Heart left ventricle (tissue), 16 donors: Measurements from ENCODE around the gene TXLNG. TPM values are rescaled to one million over a fixed set of nuclear protein-coding genes. Genes with fewer than 3 reads are reported as not detected.
"Not testable (repeated sequence)": the region's sequence is repeated elsewhere in the genome, so short reads cannot be mapped to it uniquely, and the experiment has no call there.

Experiments used
- ATAC-seq, 4 donors: fragments of 200-7000 bp; cut with Tn5 transposase; one replicate each; pipeline ENCODE4 v1.9.1; 2020 to 2022; ENCODE audit warnings: moderate library complexity in 4 of 4, mild to moderate bottlenecking in 3 of 4, moderate number of reproducible peaks in 1 of 4
- DNase-seq, 5 donors: peaks; one replicate each; pipeline ENCODE4 v3.0.0-alpha.2; 2020
- H3K27ac ChIP-seq, 12 donors: fragments of 200-600 bp; sonication (generic) in 4 of 12; one replicate each; pipeline versions ENCODE4 v1.5.0 to v1.8.0; 2016 to 2022; ENCODE audit warnings: mild to moderate bottlenecking in 2 of 12
- H3K27me3 ChIP-seq, 9 donors: fragments of 200-600 bp; sonication (generic) in 2 of 9; one replicate each; pipeline versions ENCODE4 v1.5.1 to v1.8.0; 2016 to 2022; ENCODE audit warnings: mild to moderate bottlenecking in 3 of 9
- H3K36me3 ChIP-seq, 9 donors: fragments of 200-600 bp; sonication (generic) in 2 of 9; one replicate each; pipeline versions ENCODE4 v1.5.0 to v1.8.0; 2018 to 2022; ENCODE audit warnings: mild to moderate bottlenecking in 2 of 9
- H3K4me1 ChIP-seq, 12 donors: fragments of 200-600 bp; sonication (generic) in 4 of 12; one replicate each; pipeline versions ENCODE4 v1.5.0 to v1.8.0; 2016 to 2022; ENCODE audit warnings: mild to moderate bottlenecking in 3 of 12
- H3K4me3 ChIP-seq, 12 donors: fragments of 200-600 bp; sonication (generic) in 4 of 12; one replicate each; pipeline versions ENCODE4 v1.5.0 to v1.8.0; 2017 to 2022; ENCODE audit warnings: mild to moderate bottlenecking in 9 of 12, moderate library complexity in 4 of 12
- H3K9me3 ChIP-seq, 12 donors: fragments of 200-600 bp; sonication (generic) in 4 of 12; one replicate each; pipeline versions ENCODE4 v1.5.0 to v1.8.0; 2016 to 2022; ENCODE audit warnings: mild to moderate bottlenecking in 1 of 12
- POLR2A ChIP-seq, 2 donors: fragments of 450-650 bp; IDR thresholded peaks; one replicate each; pipeline ENCODE4 v1.6.1; 2017; ENCODE audit warnings: antibody characterized with exemption in 2 of 2, mild to moderate bottlenecking in 2 of 2, moderate library complexity in 2 of 2
- WGBS, 4 donors: extraction: QIAGEN DNeasy Blood & Tissue Kit in 2 of 4; methylation state at CpG; one replicate each; pipeline versions ENCODE4 v1.1.5 to v1.1.7; 2013 to 2018; 5-methylcytosine and 5-hydroxymethylcytosine counted together
- intact Hi-C, 10 donors: fragments of 100-400 bp; cut with DNase I; formaldehyde crosslinking; loops; one replicate each; pipeline versions ENCODE4 v1.11.1 to v1.14.2; 2022
- polyA plus RNA-seq, 2 donors: library from polyadenylated mRNA; stranded (reverse); fragments of 200-250 nt; gene quantifications; one replicate each; pipeline ENCODE4 v1.2.3, GENCODE V29; 2013
- total RNA-seq, 9 donors: library from RNA; depleted of rRNA in 2 of 9; stranded (reverse); fragments of >200 nt in 2 of 9; fragmentation: NEBNext Ultra II Directional in 3 of 9; extraction: Animal tissue kit (Norgen Biotek cat#: 25700) in 3 of 9; gene quantifications; one replicate each; pipeline versions ENCODE4 v1.1.0 to v1.2.4, GENCODE V29; 2016 to 2023
- TF ChIP-seq, protein P1 (sequence below), 12 donors: fragments of 200-600 bp; sonication (generic) in 4 of 12; IDR thresholded peaks; one replicate each; pipeline versions ENCODE4 v1.5.0 to v1.8.0; 2018 to 2022; ENCODE audit warnings: antibody characterized with exemption in 12 of 12, mild to moderate bottlenecking in 5 of 12
- donor health status: ischemic (EF 13 %, LVEDD 7.1; RV severe dilation, severe dysfunction).
- donor health status: healthy with polysubstance abuse.
- donor health status: DM: no; HTN: yes; CAD: no.
- donor health status: DM: no; HTN: no; CAD: no.
- donor health status: ischemic (EF 25% LVEDD 6.9; RV normal size, moderate dysfunction).
- donor health status: ischemic (EF 25% LVEDD 5.7; RV mildly dilated, moderate dysfunction).
- donor health status: healthy.
- donor health status: DM: yes; HTN: yes; CAD: no.
- donor health status: ischemic (EF 35%, LVEDD 5.7; RV mildly dilated, moderate dysfunction).
- donor health status: nonischemic (EF 11% LVEDD 7.7; RV severe dilation, severe dysfunction).
- donor health status: DM: yes; HTN: yes; CAD: no.
- donor health status: PGD.
- donor health status: ischemic (EF 29% LVEDD 5.4; RV normal size, mild dysfunction).
- donor health status: nonischemic (EF 23%, LVEDD 6.1; RV moderate dilation, normal function).

TXLNG gene
- total and polyA plus RNA-seq, 11 donors, result 3.0 to 8.1 (median 6.2) TPM

DNA sequence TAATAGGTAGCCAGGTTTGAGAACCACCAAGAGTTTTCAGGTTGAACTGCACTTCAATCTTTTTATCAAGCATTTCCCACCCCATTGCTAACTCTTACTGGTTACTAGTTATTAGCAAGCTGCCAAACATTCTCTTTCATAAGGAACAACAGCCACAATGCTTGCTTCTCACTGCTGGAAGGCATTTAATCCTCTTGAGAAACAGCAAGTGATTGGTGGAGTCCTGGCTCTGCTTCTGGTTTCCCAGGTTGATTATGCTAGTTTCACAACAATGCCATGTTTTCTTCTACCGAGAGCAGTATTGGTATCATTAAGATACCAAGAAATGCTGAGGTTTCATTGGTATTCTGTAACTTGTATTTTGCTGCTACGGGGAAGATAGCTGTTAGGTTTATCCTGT is 32.2 kb upstream of the TXLNG start:
- intact Hi-C loops, result no loop called here
- Histone ChIP-seq H3K4me3 (no peak overlapping the region), H3K9me3 (no peaks in the 10 kb centered on the region), H3K27me3 (no peaks in the 10 kb centered on the region), H3K4me1 (no peaks in the 10 kb centered on the region), H3K36me3 (peaks cover 0 to 66% (median 51%) of the 10 kb centered on the region in 9 donors), H3K27ac (no peak overlapping the region)
- 95 to 100% (median 97%) methylated on average over 2 of the region's 2 CpGs for WGBS, 4 donors
- TF ChIP-seq, protein P1, sequence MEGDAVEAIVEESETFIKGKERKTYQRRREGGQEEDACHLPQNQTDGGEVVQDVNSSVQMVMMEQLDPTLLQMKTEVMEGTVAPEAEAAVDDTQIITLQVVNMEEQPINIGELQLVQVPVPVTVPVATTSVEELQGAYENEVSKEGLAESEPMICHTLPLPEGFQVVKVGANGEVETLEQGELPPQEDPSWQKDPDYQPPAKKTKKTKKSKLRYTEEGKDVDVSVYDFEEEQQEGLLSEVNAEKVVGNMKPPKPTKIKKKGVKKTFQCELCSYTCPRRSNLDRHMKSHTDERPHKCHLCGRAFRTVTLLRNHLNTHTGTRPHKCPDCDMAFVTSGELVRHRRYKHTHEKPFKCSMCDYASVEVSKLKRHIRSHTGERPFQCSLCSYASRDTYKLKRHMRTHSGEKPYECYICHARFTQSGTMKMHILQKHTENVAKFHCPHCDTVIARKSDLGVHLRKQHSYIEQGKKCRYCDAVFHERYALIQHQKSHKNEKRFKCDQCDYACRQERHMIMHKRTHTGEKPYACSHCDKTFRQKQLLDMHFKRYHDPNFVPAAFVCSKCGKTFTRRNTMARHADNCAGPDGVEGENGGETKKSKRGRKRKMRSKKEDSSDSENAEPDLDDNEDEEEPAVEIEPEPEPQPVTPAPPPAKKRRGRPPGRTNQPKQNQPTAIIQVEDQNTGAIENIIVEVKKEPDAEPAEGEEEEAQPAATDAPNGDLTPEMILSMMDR (IDR thresholded peaks at IDR 0.05), result no peak
- TF ChIP-seq POLR2A (IDR thresholded peaks at IDR 0.05), result no peak
- no peak for DNase-seq
- no peak for ATAC-seq

DNA sequence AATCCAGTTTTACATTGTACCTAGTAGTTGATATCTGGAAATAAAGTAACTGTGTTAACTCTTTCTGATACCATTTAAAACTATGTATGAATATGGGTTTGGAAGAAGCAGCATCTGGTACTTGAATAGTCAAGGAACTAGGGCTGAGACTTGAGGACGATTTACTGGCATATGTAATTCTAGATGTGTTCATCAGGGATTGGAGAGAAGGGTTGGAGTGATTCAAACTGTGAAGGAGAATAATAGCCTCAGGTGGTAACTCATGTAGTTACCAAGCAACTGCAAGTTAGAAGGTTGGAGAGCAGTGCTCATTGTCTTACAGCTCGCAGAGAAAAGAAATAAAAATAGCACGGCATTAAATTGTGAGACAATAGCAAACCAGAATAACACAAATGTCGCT is 29.5 kb upstream of the TXLNG start:
- Histone ChIP-seq H3K9me3 (no peaks in the 10 kb centered on the region), H3K4me1 (no peaks in the 10 kb centered on the region), H3K4me3 (no peak overlapping the region), H3K27ac (no peak overlapping the region), H3K27me3 (no peaks in the 10 kb centered on the region), H3K36me3 (peaks cover 0 to 78% (median 54%) of the 10 kb centered on the region in 9 donors)
- WGBS, 4 donors, result 90 to 94% (median 93%) methylated on average over 4 of the region's 4 CpGs
- no peak for ATAC-seq
- intact Hi-C loops, result no loop called here
- no peak for TF ChIP-seq POLR2A (IDR thresholded peaks at IDR 0.05)
- TF ChIP-seq, protein P1 (IDR thresholded peaks at IDR 0.05), result no peak
- no peak for DNase-seq

DNA sequence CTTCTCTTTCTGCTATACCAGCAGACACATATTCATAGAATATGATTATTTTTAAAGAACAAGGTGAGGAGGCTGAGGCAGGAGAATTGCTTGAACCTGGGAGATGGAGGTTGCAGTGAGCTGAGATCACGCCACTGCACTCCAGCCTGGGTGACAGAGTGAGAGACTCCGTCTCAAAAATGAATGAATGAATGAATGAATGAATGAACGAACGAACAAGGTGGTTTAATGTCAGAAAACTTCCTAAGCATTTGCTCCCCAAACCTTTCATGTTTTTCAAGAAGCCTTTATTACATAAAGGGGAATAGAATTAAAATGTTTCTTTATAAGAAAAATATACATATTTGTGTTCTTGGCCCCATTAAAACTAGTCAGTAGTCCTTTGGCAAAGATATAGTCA is 24.8 kb upstream of the TXLNG start:
- H3K27ac ChIP-seq, DNase-seq, H3K4me3 ChIP-seq, ATAC-seq, H3K27me3 ChIP-seq, intact Hi-C loops, H3K4me1 ChIP-seq, H3K9me3 ChIP-seq: not testable (repeated sequence)
- H3K36me3 ChIP-seq, result peaks cover 0 to 52% (median 37%) of the 10 kb centered on the region in 9 donors
- 87 to 96% (median 94%) methylated on average over 4 of the region's 4 CpGs for WGBS, 4 donors

DNA sequence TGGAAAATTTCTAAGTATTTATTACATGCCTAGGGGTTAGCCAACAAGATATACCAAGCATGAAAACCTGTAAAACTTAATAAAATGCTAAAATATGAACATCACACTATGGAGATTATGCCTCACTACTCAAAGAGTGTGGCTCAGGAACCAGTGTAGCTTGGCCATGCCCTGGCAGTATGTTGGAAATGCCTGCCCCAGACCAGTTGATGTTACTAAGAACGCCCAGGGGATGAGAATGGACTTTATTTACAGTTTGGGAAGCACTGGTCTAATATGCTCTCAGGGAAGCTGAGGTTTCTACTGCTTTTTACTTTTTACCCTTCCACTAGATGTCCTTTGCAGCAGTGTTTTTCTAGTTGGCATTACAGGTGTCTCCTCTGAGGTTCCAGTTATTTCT is 23.7 kb upstream of the TXLNG start:
- Histone ChIP-seq H3K27ac (no peak overlapping the region), H3K27me3 (peaks cover 0 to 3% (median 0%) of the 10 kb centered on the region in 9 donors), H3K36me3 (peaks cover 0 to 41% (median 28%) of the 10 kb centered on the region in 9 donors), H3K4me1 (no peaks in the 10 kb centered on the region), H3K4me3 (no peak overlapping the region), H3K9me3 (no peaks in the 10 kb centered on the region)
- DNase-seq (no peak), ATAC-seq (no peak)
- TF ChIP-seq, protein P1 (IDR thresholded peaks at IDR 0.05), result no peak
- no peak for TF ChIP-seq POLR2A (IDR thresholded peaks at IDR 0.05)
- intact Hi-C loops, result no loop called here
- 87 to 94% (median 91%) methylated on average over 1 of the region's 1 CpG for WGBS, 4 donors

DNA sequence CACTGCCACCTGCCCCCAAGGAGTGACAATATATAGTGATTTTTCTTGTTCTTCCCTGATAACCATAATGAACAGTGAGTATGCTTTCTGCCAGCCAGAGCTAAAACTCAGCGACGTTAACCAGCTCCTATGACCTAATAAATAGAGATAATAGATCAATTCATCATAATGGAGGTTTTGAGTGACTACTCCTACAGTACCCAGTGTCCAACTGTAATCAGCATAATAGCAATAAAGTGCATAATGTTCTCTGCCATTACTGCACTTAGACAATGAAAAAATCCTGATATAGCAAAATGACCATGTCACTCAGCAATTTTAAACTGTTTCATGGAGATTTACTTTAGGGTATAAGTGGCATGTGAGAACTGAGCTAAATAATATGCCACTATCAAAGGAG is 20.7 kb upstream of the TXLNG start:
- no peak for DNase-seq
- H3K27me3 ChIP-seq, result peaks cover 0 to 3% (median 0%) of the 10 kb centered on the region in 9 donors
- WGBS, 4 donors, result 65 to 84% (median 73%) methylated on average over 2 of the region's 2 CpGs
- H3K9me3 ChIP-seq, result no peaks in the 10 kb centered on the region
- H3K4me3 ChIP-seq, result no peak overlapping the region
- no peaks in the 10 kb centered on the region for H3K4me1 ChIP-seq
- H3K36me3 ChIP-seq, result peaks cover 0 to 15% (median 6%) of the 10 kb centered on the region in 9 donors
- H3K27ac ChIP-seq, result no peak overlapping the region
- no peak for ATAC-seq
- TF ChIP-seq, protein P1 (IDR thresholded peaks at IDR 0.05), result no peak
- no peak for TF ChIP-seq POLR2A (IDR thresholded peaks at IDR 0.05)
- intact Hi-C loops, result no loop called here
